ENCODE measurements around the gene TPCN1. TPM values are rescaled to one million over a fixed set of nuclear protein-coding genes. Genes with fewer than 3 reads are reported as not detected.

TPCN1 gene
- total and polyA plus RNA-seq, 2 of the 8 experiments (the other 6 are each of a cell fraction or from before 2014, with no cell fraction given): 14.9 to 21.4 TPM

DNA sequence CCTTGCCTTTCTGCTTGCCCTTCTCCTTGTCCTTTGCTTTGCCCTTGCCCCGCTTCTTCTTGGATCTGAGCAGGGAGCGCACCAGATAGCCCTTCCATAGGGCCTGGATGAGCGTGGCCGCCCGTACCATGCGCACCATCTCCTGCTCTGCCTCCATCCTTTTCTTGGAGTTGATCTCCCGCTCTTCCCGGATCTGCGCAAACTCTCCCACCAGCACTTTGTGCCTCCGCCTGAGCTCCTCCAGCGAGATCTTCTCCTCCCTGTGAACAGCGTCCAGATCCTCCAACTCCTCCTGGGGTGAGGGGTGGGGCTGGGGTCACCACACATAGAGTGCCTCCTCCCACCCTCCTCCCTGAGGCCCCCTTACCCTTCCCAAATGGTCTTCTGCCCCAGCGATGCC lies 25.7 kb upstream of the TPCN1 start:
- Histone ChIP-seq H3K23me2 (ENCODE audit: low read depth, low read length) (no peaks in the 10 kb centered on the region), H3K14ac (ENCODE audit: insufficient read length) (no peak overlapping the region), H3K27ac (ENCODE audit: low read depth, low read length) (no peak overlapping the region), H3K27me3 (replicated peaks in 1 of 4; ENCODE audit: control insufficient read depth in 3 of 4, extremely low read depth in 1 of 4, insufficient read depth in 3 of 4, low read length in 3 of 4) (no peaks in the 10 kb centered on the region), H2BK5ac (ENCODE audit: low read depth, low read length) (no peak overlapping the region), H4K91ac (replicated peaks; ENCODE audit: insufficient read length, low read length) (no peak overlapping the region), H2BK120ac (replicated peaks; ENCODE audit: low read depth, low read length) (no peak overlapping the region), H3K4me1 (replicated peaks in 1 of 4; ENCODE audit: control insufficient read depth in 3 of 4, insufficient read depth in 4 of 4, low read length in 3 of 4) (peaks cover 0 to 5% (median 0%) of the 10 kb centered on the region in 4 experiments; a peak in 1 of 7 replicates), H3K4ac (replicated peaks; ENCODE audit: insufficient read length, low read depth, low read length) (no peak overlapping the region), H2BK15ac (ENCODE audit: low read length) (no peak overlapping the region), H3K9ac (replicated peaks in 1 of 4; ENCODE audit: extremely low read depth in 1 of 4, low read depth in 3 of 4, low read length in 3 of 4) (no peak overlapping the region), H2BK20ac (ENCODE audit: low read length) (no peak overlapping the region), H4K20me1 (replicated peaks in 1 of 2; ENCODE audit: control insufficient read depth in 1 of 2, insufficient read depth in 2 of 2, low read length in 2 of 2) (peaks cover 0 to 2% of the 10 kb centered on the region in 2 experiments), H3K79me1 (ENCODE audit: low read depth, low read length) (no peaks in the 10 kb centered on the region; the same call in 1 of the 2 replicates), H3K4me2 (ENCODE audit: insufficient read depth in 1 of 2, low read depth in 2 of 2, low read length in 2 of 2) (no peak overlapping the region), H3K36me3 (ENCODE audit: control insufficient read depth in 2 of 4, insufficient read depth in 4 of 4, low read length in 3 of 4) (peaks cover 0 to 12% (median 4%) of the 10 kb centered on the region in 4 experiments; a peak in 5 of 8 replicates), H3K9me3 (ENCODE audit: insufficient read depth in 2 of 2, low read depth in 1 of 2, low read length in 1 of 2) (no peaks in the 10 kb centered on the region), H2AK5ac (ENCODE audit: low read depth, low read length) (no peak overlapping the region), H4K5ac (ENCODE audit: insufficient read length, low read depth, low read length) (no peak overlapping the region), H3K4me3 (ENCODE audit: extremely low read depth in 1 of 4, insufficient read depth in 2 of 4, low read depth in 3 of 4, low read length in 4 of 4) (no peak overlapping the region), H3K56ac (replicated peaks; ENCODE audit: insufficient read length, low read depth, low read length) (no peak overlapping the region), H2BK12ac (ENCODE audit: low read depth, low read length) (no peak overlapping the region), H2AFZ (ENCODE audit: low read length) (no peak overlapping the region), H3K79me2 (ENCODE audit: control insufficient read depth in 1 of 2, insufficient read depth in 2 of 2, low read length in 2 of 2) (no peaks in the 10 kb centered on the region), H4K8ac (ENCODE audit: extremely low read depth, insufficient read depth, low read length) (no peak overlapping the region), H3K23ac (ENCODE audit: insufficient read length) (no peak overlapping the region), H3K18ac (ENCODE audit: extremely low read depth, low read length) (no peak overlapping the region)
- 95% methylated on average over 9 of the region's 13 CpGs; no CpG with 5 or more reads in 1 of the 2 experiments for WGBS, 2 experiments (ENCODE audit: extremely low coverage in 1 of 2, insufficient coverage in 1 of 2, insufficient read length in 1 of 2, insufficient replicate concordance in 2 of 2, low coverage in 1 of 2, low lambda C conversion rate in 2 of 2, missing lambda C conversion rate in 1 of 2)
- ChIA-PET POLR2A (ENCODE audit: partially characterized antibody) (interaction anchor here (0.9 to 3.5 kb wide), 10 partner anchors 9 to 144 kb away, joined by 3 to 30 read pairs (median 4); partner anchors contain the start of genes DDX54, RITA1 and TPCN1), CTCF (ENCODE audit: partially characterized antibody) (interaction anchor here (1.0 to 1.9 kb wide), 12 partner anchors 8 to 230 kb away, joined by 3 to 10 read pairs (median 4); partner anchors contain the start of gene PLBD2)
- no peak for DNase-seq (ENCODE audit: low read depth in 1 of 2, low spot score in 2 of 2)
- no peak for FAIRE-seq
- TF ChIP-seq BRCA1 (IDR thresholded peaks at IDR 0.05; ENCODE audit: low read depth, low read length) (no peak), SUZ12 (IDR thresholded peaks at IDR 0.05; ENCODE audit: low read length) (no peak), USF2 (IDR thresholded peaks at IDR 0.05; ENCODE audit: low read length) (no peak)

Measured in H1 (cell line).